Skin epidermis (tissue), 12 donors: Measurements from ENCODE around the gene ASB10.

Experiments
- H3K27ac ChIP-seq, 21 experiments: fragments of 200-600 bp; sonication (generic) in 11 of 21; one replicate each; pipeline ENCODE4 v1.5.0; 2020; ENCODE audit warnings: mild to moderate bottlenecking in 3 of 21, inconsistent platforms in 2 of 21, moderate library complexity in 2 of 21
- H3K4me3 ChIP-seq, 7 experiments: fragments of 200-600 bp; sonication (generic) in 2 of 7; one replicate each; pipeline ENCODE4 v1.5.0; 2020; ENCODE audit warnings: inconsistent platforms in 2 of 7, mild to moderate bottlenecking in 2 of 7, moderate library complexity in 1 of 7

The ASB10 gene

GRCh38 chr7:151193203-151193978, 6.3 kb upstream of the ASB10 start:
- Histone ChIP-seq H3K4me3 (no peak overlapping the region), H3K27ac (no peak overlapping the region)

DNA sequence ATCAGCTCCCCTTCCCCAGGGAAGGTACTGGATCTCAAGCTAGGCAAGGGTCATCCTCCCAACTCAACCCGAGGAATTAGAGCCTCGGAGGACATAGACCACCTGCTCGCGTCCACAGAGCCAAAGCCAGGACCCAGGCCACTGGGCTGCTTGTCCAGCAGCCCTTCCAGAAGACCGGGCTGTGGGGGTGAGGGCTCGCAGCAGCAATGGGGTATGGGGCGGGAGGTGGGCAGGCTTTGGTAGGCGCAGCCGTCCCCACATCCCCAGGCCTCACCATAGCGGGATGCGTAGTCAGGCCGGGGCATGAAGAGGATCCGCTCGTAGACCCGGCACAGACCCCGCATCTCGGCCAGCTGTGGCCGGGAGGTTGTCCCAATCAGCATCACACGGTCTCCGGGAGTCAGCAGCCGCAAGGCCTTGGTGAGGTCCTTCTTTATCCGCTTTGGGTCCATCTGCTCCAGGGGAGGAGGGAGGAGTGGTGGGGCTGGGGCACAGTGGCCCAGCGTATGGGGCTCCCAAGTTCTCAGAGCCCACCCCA, 5.0 kb upstream of the ASB10 start:
- Histone ChIP-seq H3K27ac (no peak overlapping the region), H3K4me3 (no peak overlapping the region)

- H3K4me3 ChIP-seq: no peak overlapping the region
- H3K27ac ChIP-seq: no peak overlapping the region
Measured at GRCh38 chr7:151191544-151191943, 4.5 kb upstream of the ASB10 start.

- Histone ChIP-seq H3K4me3 (no peak overlapping the region), H3K27ac (no peak overlapping the region)
Measured at GRCh38 chr7:151189038-151189437, 2.0 kb upstream of the ASB10 start.

- Histone ChIP-seq H3K4me3 (no peak overlapping the region), H3K27ac (no peak overlapping the region)
Measured at GRCh38 chr7:151188252-151188542, 1.1 kb upstream of the ASB10 start.

DNA sequence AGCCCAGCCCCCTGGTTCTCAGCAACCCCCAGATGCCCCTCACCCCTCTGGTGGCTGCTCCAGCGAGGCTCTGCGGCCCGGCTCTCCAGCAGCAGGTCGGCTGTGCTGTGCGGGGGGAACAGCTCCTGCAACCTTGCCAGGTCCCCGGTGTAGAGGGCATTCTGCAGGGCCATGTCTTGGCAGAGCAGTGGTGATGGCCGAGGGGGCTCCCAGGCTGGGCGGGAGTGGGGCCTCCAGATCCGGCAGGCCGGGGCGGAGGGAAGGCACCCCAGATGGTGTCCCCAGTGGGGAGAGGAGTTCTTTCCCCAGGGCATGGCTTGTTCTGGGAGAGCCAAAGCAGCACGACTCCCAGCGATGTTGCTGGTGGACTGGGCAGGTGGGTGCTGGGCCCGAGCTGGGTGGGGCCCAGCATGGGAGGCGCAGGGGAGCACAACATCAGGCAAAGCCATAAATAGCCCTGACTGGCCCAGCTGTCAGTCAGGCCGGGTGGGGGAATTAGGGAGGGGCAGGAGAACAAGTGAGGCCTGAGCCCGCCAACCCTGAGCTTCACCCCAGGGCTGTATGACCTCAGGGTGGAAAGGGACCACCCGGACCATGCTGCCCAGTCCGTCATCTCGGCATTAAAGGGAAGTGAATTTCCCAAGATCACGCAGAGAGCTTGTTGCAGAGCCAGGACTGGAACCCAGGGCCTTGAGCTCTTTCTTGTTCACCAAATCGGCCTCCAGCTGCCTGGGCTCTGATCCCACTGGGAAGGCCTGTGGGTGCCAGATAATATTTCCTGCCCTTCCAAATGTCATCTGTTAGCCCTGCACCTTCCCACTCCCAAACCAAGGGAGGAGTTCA, 580 bp upstream of the ASB10 start:
- Histone ChIP-seq H3K4me3 (no peak overlapping the region), H3K27ac (no peak overlapping the region)

- no peak overlapping the region for H3K27ac ChIP-seq
- no peak overlapping the region for H3K4me3 ChIP-seq
Measured at GRCh38 chr7:151185762-151186639, 1.0 kb downstream of the ASB10 start.

DNA sequence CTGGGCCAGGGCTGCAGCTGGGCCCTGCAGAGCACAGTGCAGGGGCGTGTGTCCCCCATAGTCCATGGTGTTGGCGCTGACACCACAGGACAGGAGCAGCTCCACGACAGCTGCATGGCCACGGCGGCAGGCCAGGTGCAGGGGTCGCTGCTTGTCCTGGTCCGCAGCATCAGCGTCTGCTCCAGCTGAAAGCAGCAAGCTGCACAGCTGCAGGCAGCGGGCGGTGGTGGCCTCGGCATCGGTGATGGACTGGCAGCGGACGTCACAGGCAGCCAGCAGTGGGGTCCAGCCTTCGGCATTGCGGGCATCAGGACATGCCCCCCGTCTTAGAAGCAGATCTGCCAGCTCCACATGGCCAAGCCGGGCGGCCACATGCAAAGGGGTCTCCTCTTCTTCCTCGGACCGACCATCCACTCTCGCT, 6.0 kb downstream of the ASB10 start:
- H3K27ac ChIP-seq: no peak overlapping the region
- no peak overlapping the region for H3K4me3 ChIP-seq

DNA sequence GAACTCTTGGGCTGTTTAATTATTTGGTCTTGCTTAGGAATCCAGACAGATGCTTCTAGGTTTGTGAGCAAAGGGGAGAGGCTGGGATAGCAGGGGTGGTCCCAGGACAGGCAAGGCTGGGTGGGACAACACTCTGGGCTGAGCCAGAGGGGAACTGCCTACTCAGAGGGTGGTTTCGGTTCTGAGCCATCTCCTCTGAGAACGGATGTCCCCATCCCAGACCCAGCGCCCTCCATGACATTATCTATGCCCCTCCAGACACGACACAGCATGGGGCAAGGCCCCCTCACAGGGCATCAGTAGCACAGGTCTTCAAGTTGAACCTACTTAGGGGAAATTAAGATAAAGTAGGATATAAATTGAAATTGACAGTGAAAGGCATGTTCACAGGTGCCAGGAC, 7.1 kb downstream of the ASB10 start:
- Histone ChIP-seq H3K27ac (no peak overlapping the region), H3K4me3 (no peak overlapping the region)

DNA sequence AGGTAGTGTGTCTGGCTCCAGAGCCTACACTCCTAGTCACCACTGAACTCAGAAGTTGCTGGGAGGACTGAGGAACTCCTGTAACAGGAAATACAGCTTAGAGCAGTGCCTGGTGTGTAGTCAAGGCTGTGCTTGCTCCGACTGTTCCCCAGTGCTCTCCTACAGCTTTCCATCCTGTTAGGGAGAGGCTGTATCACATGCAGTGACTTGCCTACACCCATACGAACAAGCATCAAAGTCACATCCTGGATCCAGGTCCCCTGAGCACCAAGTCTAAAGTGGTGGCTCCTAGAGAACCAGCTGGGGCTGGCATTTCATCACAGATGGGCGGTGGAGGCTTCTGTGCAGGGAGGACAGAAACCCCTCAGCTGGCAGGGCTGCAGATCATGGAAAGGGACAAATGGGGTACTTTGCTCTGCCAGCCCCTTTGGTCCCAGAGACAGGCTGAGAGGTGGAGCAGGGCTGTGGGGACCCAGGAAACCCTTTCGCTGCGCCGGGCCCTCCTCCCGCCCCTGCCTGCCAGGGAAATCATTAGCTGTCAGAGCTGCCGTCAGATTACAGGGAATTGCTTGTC, 7.7 kb downstream of the ASB10 start:
- H3K4me3 ChIP-seq: no peak overlapping the region
- no peak overlapping the region for H3K27ac ChIP-seq

DNA sequence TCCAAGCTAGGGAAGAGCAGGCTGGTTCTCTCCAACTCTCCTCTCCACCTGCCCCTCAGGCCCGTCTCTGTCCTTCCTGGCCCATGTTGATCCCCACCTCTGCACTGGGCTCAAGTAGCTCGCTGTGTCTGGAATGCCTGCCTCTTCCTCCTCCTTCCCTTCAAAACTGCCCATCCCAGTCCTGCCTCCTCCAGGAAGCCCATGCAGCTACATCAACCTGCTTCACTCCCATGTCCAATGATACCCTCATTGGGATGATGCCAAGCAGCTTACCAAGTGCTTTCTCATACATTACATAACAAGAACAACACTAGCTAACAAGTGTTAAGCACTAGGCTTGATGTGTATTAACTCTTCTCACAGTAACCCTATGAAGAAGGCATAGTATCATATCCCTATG, 8.2 kb downstream of the ASB10 start:
- no peak overlapping the region for H3K4me3 ChIP-seq
- no peak overlapping the region for H3K27ac ChIP-seq

DNA sequence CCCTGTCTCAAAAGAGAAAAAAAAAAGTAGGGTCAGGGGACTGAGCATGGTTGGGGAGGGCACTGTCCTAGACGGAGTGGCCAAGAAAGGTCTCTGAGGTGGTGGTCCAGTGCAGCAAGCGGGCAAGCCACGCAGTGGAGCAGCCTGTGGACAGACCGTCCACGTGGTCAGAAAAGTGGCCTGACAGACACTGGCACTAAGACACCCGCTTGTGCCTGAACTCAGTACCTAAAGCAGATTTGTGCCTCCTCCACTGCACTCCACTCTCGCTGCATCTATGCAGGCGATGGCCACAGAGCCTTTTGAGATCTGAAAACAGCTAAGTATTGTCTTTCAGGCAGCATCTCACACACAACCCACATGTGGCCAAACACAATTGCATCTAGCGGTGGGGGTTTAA, 8.8 kb downstream of the ASB10 start:
- H3K4me3 ChIP-seq: no peak overlapping the region
- no peak overlapping the region for H3K27ac ChIP-seq

GRCh38 chr7:151177310-151177709, 9.7 kb downstream of the ASB10 start:
- Histone ChIP-seq H3K27ac (no peak overlapping the region), H3K4me3 (no peak overlapping the region)

DNA sequence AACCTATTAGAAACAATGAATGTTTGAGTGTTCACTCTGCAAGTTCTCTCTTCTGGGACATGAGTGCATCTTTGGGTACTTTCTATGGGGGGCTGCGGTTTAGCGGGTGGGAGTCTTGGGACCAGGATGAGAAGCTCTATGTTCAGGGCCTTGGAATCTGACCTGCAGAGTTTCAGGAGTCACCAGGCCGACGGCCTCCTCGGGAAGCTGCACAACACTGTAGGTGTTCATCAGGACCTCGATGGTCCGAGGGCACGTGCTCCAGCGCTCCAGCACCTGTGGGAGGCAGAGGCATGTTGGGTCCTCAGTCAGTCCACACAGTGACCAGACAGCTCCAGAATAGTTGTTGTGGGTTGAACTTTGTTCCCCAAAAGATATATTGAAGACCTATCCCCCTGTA, 10.6 kb downstream of the ASB10 start:
- no peak overlapping the region for H3K27ac ChIP-seq

DNA sequence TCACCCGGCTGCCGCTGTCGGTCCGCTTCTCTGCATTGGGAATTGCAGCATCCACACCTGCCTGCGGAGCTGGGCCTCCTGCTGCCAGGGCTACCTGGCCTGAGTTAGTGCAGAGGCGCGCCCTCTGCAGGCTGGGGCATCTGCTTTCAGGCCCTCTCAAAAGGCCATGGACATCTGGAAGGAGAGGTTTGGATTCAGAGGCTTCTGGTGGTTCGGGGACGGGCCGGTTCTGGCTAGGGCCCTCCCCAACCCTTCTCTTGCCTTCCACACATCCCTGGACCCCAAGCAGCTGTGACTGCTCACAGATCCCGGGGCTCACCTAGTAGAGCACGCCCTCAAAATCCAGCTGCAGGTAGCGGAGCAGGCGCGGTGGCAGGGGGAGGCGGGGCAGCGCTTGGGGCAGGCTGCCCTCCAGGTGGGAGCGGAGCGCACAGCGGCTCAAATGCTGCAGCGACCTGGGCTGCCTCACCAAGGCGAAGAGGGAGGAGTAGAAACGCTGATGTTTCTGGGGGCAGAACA, 11.2 kb downstream of the ASB10 start:
- Histone ChIP-seq H3K4me3 (peak overlapping the region in 1 of 7 experiments; percentile 3), H3K27ac (no peak overlapping the region)

More for the DNA sequence above, 10.6 kb downstream of the ASB10 start:
- no peak overlapping the region for H3K4me3 ChIP-seq

DNA sequence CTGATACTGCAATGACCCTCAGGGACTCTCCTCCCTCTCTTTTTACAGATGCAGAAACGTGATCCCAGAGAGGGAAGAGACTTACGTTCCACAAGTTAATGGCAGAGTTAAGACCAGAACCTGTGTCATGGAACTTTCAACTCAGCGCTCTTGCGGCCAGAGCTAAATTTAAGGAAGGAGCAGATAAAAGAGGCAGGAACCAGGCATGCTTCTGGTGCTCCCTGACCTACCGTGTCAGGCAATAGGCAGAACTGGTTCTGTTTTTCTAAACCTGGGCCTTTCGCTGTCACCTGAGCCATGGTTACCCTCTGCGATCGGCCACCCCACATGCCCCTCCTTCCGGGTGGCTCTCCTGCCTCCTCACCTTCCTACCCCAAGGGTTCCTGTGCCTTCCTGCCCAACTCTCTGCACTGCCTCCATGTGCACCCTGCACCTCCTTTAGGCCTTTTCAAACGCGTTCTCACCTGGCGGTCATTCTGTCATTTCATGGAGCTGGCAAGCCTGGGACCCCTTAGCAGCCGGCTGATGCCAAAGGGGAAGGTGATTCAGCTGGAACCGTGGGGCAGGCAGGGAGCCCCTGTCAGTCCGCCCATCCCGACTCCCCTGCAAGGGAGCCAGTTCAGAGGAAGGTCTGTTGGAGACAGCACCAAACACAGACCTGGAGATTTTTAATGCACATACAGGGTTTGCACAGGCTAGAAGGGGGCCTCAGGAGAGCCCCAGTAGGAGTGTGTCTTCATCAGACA, 11.8 kb downstream of the ASB10 start:
- H3K27ac ChIP-seq: no peak overlapping the region
- H3K4me3 ChIP-seq: no peak overlapping the region

GRCh38 chr7:151174246-151175046, 12.6 kb downstream of the ASB10 start:
- H3K27ac ChIP-seq: no peak overlapping the region

More at GRCh38 chr7:151174246-151175046, 12.6 kb downstream of the ASB10 start:
- H3K4me3 ChIP-seq: no peak overlapping the region
